Mucosa of rectum (tissue), 2 donors: ENCODE data around the gene PAX4.
"Not testable (repeated sequence)": the region's sequence is repeated elsewhere in the genome, so short reads cannot be mapped to it uniquely, and the experiment has no call there.

Experiments used
- H3K27ac ChIP-seq, 2 donors: one replicate each; pipeline ENCODE4 v1.7.0; 2013; ENCODE audit warnings: inconsistent platforms in 2 of 2, low read depth in 2 of 2, low read length in 2 of 2
- H3K27me3 ChIP-seq, 2 donors: one replicate each; pipeline ENCODE4 v1.7.0; 2013; ENCODE audit warnings: low read length in 2 of 2; ENCODE audit not compliant: control insufficient read depth in 2 of 2, insufficient read depth in 2 of 2
- H3K36me3 ChIP-seq, 2 donors: one replicate each; pipeline ENCODE4 v1.7.0; 2013; ENCODE audit warnings: low read length in 2 of 2; ENCODE audit not compliant: control insufficient read depth in 2 of 2, insufficient read depth in 2 of 2
- H3K4me1 ChIP-seq, 2 donors: one replicate each; pipeline ENCODE4 v1.7.0; 2013; ENCODE audit warnings: low read length in 2 of 2, mild to moderate bottlenecking in 1 of 2; ENCODE audit not compliant: control insufficient read depth in 2 of 2, insufficient read depth in 2 of 2
- H3K4me3 ChIP-seq, 2 donors: one replicate each; pipeline ENCODE4 v1.7.0; 2013; ENCODE audit warnings: low read length in 2 of 2
- H3K9ac ChIP-seq, 2 donors: one replicate each; pipeline ENCODE4 v1.7.0; 2013; ENCODE audit warnings: low read length in 2 of 2, low read depth in 1 of 2, mild to moderate bottlenecking in 1 of 2
- H3K9me3 ChIP-seq, 2 donors: one replicate each; pipeline ENCODE4 v1.7.0; 2013; ENCODE audit warnings: low read length in 2 of 2; ENCODE audit not compliant: control insufficient read depth in 2 of 2
- donor health status: healthy.
- donor health status: Normal muscosa, but diverticular disease.

PAX4 gene

GRCh38 chr7:127571741-127572505, 46.0 kb downstream of the PAX4 start:
- Histone ChIP-seq H3K27me3 (no peaks in the 10 kb centered on the region), H3K27ac (no peak overlapping the region), H3K4me1 (no peaks in the 10 kb centered on the region), H3K4me3 (no peak overlapping the region), H3K9me3 (no peaks in the 10 kb centered on the region), H3K9ac (no peak overlapping the region), H3K36me3 (no peaks in the 10 kb centered on the region)

- H3K9ac ChIP-seq, H3K4me1 ChIP-seq, H3K36me3 ChIP-seq, H3K9me3 ChIP-seq, H3K27ac ChIP-seq, H3K27me3 ChIP-seq, H3K4me3 ChIP-seq: not testable (repeated sequence)
Measured at GRCh38 chr7:127568034-127568433, 49.9 kb downstream of the PAX4 start.

- Histone ChIP-seq H3K36me3 (no peaks in the 10 kb centered on the region), H3K4me3 (no peak overlapping the region), H3K9ac (no peak overlapping the region), H3K27ac (no peak overlapping the region), H3K4me1 (no peaks in the 10 kb centered on the region), H3K27me3 (no peaks in the 10 kb centered on the region), H3K9me3 (no peaks in the 10 kb centered on the region)
Measured at GRCh38 chr7:127566242-127566641, 51.7 kb downstream of the PAX4 start.
